Activated naive CD8-positive, alpha-beta T cell treated with anti-CD3 and anti-CD28 coated beads, Interleukin-2, amount 50 U/mL, for 16 hours (primary cell): ENCODE measurements around the gene SPATA2.
A peak's percentile ranks its signal among the peaks of the same experiment; 100 is the strongest.

Experiments
- DNase-seq: peaks from one replicate; pipeline ENCODE4 v3.0.0-alpha.2; 2020; ENCODE audit warnings: low read depth, low spot score

Gene SPATA2

GRCh38 chr20:49935746-49936152 is 20.4 kb upstream of the SPATA2 start:
- no peak for DNase-seq

- no peak for DNase-seq
Measured at GRCh38 chr20:49929142-49929494, 13.8 kb upstream of the SPATA2 start.

GRCh38 chr20:49928411-49929141 is 13.2 kb upstream of the SPATA2 start:
- peak; percentile 63 for DNase-seq

GRCh38 chr20:49925901-49926454 is 10.6 kb upstream of the SPATA2 start:
- no peak for DNase-seq

- DNase-seq: no peak
Measured at GRCh38 chr20:49924247-49924646, 8.9 kb upstream of the SPATA2 start.

- no peak for DNase-seq
Measured at GRCh38 chr20:49919461-49919860, 4.1 kb upstream of the SPATA2 start.

GRCh38 chr20:49919009-49919408 is 3.7 kb upstream of the SPATA2 start:
- DNase-seq: no peak

DNA sequence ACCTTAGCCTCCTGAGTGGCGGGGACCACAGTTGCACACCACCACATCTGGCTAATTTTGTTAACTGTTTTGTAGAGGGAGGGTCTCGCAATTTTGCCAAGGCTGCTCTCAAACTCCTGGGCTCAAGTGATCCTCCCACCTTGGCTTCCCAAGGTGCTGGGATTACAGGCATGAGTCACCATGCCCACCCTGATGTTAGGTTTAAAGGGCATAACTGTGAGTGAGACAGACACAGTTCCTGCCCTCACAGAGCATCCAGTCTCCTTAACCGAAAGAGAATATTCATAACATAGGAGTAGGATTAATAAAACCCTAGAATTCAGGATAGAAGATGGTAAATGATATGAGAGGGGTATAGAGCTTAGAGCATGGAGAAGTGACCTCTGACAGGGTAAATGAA is 3.1 kb upstream of the SPATA2 start:
- no peak for DNase-seq

DNA sequence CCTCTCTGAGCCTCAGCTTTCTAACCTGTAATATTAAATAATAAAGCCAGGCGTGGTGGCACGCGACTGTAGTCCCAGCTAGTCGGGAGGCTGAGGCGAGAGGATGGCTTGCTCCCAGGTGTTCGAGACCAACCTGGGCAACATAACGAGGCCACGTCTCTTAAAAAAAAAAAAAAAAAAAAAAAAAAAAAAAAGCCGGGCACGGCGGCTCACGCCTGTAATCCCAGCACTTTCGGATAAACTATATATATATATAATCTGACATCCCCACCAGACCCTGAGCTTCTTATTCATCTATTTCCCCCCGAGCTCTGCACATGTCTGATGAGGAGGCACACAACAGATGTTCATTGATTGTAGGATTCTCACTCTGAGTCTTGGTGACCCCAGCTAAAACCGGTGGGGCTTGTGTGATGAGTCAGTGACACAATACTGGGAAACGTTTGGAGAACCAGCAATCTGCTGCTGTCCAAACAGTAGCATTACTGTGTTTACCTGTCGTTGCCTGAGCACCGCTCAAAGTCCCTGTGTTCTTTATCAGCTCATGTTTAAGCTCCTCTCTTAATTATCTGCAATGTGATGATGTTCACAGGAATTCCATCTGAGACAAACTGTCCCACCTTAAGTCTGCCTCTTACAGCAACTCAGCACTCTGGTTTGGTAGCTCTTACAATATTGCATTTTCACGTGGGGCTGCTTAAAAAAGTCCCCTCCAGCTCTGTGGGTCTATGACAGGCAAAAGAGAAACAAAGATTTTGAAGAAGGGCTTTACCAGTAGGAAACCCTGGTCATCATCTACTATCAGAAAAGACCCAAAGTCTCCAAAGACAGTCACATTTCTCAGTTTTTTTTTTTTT is 1.0 kb upstream of the SPATA2 start:
- no peak for DNase-seq

DNA sequence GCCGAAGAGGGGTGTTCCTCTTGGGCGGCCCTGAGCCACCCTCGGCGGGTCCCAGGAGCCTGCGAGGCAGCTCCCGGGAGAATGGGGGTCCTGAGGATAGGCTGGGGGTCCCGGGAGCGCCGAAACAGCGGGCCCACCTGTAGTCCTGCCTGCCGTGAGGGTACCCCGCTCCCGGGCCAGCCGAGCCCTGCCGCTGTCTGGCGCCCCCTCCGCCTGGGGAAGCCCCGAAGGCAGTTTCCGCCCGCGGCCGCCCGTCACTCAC is 280 bp downstream of the SPATA2 start:
- DNase-seq: no peak

- DNase-seq: no peak
Measured at GRCh38 chr20:49914310-49915117, 815 bp downstream of the SPATA2 start.

DNA sequence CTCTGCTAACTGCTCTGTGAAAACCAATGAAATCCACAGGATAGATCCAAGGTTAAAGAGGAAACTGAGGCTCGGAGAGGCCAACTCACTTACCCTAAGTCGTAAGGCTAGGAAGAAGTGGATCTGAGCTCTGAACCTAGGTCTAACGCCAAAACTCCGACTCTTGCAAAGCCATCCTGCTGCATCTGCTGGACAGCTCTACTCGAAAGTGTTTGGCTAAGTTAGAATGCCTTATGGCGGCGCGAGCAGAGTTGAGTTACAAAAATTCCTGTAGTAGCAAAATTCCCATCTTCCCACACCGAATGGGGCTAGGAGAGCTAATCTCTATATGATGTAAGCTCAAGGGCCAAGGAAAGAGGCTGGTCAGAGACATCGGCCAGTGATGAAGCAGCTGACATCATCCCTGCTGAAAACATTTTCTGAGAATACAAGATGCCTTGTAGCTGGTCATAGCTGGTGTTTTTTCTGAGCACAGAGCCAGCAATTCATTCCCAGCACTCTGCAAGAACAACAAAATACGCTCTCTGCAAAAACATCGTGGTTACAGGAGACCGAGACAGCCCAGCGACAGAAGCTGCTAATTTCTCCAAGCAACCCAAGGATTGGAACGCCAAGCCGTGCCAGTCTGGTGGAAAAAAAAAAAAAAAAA is 1.8 kb downstream of the SPATA2 start:
- DNase-seq: no peak

DNA sequence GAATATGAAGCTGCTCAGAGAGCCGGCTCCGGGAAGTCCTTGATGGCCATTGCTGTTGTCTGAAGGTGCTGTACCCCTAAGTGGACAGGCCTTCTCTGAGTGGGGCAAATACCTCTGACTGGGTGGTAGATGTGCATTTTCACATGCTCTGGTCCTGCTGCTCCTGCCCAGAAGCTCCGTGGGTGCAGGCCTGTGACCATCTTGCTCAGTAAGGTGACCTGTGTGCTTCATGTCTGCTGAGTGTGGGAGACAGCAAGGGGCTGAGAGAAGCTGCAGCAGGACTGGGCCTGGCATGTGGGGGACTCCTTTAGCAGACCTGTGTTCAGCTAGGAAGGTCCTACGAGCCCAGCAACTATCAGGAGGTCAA is 5.0 kb downstream of the SPATA2 start:
- DNase-seq: no peak

DNA sequence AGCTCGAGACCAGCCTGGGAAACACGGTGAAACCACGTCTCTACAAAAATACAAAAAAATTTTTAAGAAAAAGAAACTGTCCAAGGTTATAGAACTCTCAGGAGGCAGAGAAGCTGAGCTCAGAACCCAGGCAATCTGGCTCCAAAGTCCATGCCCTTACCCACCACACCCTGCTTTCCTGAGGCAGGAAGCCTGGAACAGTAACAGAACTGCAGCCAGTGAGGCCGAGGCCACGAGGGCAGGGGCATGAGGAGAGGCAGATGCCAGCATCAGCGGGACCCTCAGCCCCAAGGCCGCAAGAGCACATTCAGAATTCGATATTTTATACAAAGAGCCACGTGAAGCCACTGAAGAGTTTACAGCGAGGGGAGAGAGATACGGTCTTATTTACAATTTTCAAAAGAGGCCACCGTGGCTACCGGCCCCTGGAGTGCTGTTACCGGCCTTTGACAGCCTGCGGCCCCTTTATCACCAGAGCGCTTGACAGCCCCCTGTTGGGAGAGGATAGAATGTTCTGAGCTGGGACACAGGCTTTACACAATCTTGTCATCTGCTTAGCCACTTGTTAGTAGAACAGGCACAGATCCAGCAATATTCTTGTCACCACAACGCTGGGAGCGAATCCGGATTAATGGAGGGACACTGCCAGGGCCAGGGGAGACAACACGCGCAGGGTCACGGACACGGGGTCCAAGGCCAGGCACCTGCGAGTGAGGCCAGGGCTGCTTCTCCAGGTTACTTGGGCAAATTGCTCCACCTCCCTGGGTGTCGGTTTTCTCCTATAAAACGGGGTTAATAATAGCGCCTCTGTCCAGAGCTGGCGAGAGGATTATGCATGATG is 5.6 kb downstream of the SPATA2 start:
- DNase-seq: no peak

- no peak for DNase-seq
Measured at GRCh38 chr20:49908258-49908565, 7.1 kb downstream of the SPATA2 start.

GRCh38 chr20:49907405-49908257 is 7.7 kb downstream of the SPATA2 start:
- no peak for DNase-seq

- DNase-seq: no peak
Measured at GRCh38 chr20:49906615-49907154, 8.6 kb downstream of the SPATA2 start.

GRCh38 chr20:49906101-49906604 is 9.2 kb downstream of the SPATA2 start:
- DNase-seq: no peak

GRCh38 chr20:49905415-49906091 is 9.8 kb downstream of the SPATA2 start:
- DNase-seq: no peak
